Vagina (tissue), 2 donors: ENCODE measurements around the gene DOC2B.

Source experiments
- POLR2A ChIP-seq, 2 donors: fragments of 450-650 bp; IDR thresholded peaks; one replicate each; pipeline ENCODE4 v1.6.1; 2017; ENCODE audit warnings: antibody characterized with exemption in 2 of 2, mild to moderate bottlenecking in 2 of 2, moderate library complexity in 2 of 2
- POLR2AphosphoS5 ChIP-seq, 2 donors: sonication (generic); formaldehyde crosslinking; IDR thresholded peaks; one replicate each; pipeline ENCODE4 v1.9.0; 2017; ENCODE audit warnings: antibody characterized with exemption in 2 of 2, mild to moderate bottlenecking in 2 of 2, low read depth in 1 of 2; ENCODE audit not compliant: insufficient read depth in 1 of 2
- TF ChIP-seq, protein P1 (sequence below), 3 experiments: fragments of 450-650 bp in 2 of 3; fragments of 200-600 bp in 1 of 3; sonication (generic) in 1 of 3; IDR thresholded peaks; one replicate each; pipeline ENCODE4 v1.5.1; 2017 to 2019; ENCODE audit warnings: antibody characterized with exemption in 3 of 3, mild to moderate bottlenecking in 2 of 3, moderate library complexity in 2 of 3

- TF ChIP-seq, protein P1, sequence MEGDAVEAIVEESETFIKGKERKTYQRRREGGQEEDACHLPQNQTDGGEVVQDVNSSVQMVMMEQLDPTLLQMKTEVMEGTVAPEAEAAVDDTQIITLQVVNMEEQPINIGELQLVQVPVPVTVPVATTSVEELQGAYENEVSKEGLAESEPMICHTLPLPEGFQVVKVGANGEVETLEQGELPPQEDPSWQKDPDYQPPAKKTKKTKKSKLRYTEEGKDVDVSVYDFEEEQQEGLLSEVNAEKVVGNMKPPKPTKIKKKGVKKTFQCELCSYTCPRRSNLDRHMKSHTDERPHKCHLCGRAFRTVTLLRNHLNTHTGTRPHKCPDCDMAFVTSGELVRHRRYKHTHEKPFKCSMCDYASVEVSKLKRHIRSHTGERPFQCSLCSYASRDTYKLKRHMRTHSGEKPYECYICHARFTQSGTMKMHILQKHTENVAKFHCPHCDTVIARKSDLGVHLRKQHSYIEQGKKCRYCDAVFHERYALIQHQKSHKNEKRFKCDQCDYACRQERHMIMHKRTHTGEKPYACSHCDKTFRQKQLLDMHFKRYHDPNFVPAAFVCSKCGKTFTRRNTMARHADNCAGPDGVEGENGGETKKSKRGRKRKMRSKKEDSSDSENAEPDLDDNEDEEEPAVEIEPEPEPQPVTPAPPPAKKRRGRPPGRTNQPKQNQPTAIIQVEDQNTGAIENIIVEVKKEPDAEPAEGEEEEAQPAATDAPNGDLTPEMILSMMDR (IDR thresholded peaks at IDR 0.05), result no peak
- TF ChIP-seq POLR2A (IDR thresholded peaks at IDR 0.05), result no peak
- TF ChIP-seq POLR2AphosphoS5 (IDR thresholded peaks at IDR 0.05; ENCODE audit: insufficient read depth in 1 of 2, low read depth in 1 of 2), result no peak
Measured at GRCh38 chr17:147796-148740, 33.4 kb downstream of the DOC2B start.
